HG03460 (cell line): ENCODE data around the gene KIAA0232.
"Not testable (repeated sequence)": the region's sequence is repeated elsewhere in the genome, so short reads cannot be mapped to it uniquely, and the experiment has no call there.

ENCODE experiments used
- ATAC-seq: cut with Tn5 transposase; IDR thresholded peaks from one replicate; pipeline ENCODE4 v1.9.1; 2021; ENCODE audit not compliant: unreplicated experiment

Gene KIAA0232

GRCh38 chr4:6878451-6879059, 96.0 kb downstream of the KIAA0232 start:
- no peak for ATAC-seq

GRCh38 chr4:6880691-6881090, 98.2 kb downstream of the KIAA0232 start:
- no peak for ATAC-seq

GRCh38 chr4:6881908-6882307, 99.4 kb downstream of the KIAA0232 start:
- ATAC-seq, result no peak

DNA sequence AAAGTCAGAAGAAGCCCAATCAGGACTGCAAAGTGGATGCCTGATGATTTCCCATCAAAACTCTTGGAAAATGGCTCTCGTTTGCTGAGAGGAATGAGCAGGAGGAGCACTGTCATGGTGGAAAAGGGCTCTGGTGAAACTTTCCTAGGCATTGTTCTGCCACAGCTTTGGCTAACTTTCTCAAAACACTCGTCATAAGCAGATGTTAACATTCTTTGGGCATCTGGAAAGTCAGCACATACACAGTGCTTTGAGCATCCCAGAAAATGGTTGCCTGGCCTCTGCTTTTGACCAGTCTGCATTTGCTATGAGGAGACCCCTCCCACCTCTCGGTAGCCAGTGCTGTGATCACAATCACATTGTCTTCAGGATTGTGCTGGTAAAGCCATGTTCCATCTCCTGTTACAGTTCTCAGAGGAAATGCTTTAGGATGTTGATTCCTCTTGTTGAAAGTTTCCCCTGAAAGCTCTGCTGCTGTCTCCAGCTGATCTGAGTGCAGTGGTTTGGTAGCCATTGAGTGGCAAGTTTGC, 101.9 kb downstream of the KIAA0232 start:
- ATAC-seq, result no peak

DNA sequence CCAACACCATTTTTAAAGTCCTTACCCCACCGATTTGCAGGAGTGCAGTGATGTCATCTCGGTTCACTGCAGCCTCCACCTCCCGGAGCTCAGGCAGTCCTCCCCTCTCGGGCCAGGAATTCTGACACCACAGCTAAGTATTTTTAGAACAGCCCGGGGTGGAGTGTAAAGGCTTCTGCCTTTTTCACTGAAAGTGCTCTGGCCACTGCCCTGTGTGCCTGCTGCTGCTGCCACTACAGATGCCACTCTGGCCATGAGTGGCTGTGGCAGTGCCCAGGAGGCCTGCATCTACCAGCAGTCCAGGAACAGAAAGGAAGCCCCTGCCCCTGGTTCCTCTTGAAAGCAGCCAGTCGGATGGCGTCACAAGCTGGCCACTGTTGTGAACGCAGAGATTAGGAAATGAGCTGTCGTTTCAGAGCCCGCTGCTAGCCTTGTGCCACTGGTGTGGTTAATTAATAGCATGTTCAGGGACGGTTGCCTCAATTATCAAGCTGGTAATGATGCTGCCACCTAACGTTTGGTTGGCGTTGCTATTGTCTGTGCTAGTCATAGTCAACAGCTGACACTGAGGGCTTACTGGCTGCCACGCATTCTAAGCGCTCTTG, 103.5 kb downstream of the KIAA0232 start:
- ATAC-seq, result peak; percentile 72

DNA sequence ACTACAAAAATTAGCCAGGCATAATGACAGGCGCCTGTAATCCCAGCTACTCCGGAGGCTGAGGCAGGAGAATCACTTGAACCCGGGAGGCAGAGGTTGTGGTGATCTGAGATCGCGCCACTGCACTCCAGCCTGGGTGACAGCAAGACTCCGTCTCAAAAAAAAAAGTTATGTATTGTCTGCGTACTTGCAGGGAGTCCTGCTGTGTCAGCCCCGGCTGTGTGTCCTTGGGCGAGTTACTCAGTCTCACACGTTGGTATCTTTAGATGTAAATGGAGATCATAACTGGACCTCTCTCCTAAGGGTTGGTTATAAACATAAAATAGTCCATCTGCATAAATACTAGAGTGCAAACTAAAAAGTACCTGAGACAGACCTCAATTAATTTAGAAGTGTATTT, 104.4 kb downstream of the KIAA0232 start:
- no peak for ATAC-seq

- no peak for ATAC-seq
Measured at GRCh38 chr4:6887591-6888371, 105.3 kb downstream of the KIAA0232 start.

- no peak for ATAC-seq
Measured at GRCh38 chr4:6888506-6889071, 106.1 kb downstream of the KIAA0232 start.

GRCh38 chr4:6889101-6889735, 106.7 kb downstream of the KIAA0232 start:
- no peak for ATAC-seq

DNA sequence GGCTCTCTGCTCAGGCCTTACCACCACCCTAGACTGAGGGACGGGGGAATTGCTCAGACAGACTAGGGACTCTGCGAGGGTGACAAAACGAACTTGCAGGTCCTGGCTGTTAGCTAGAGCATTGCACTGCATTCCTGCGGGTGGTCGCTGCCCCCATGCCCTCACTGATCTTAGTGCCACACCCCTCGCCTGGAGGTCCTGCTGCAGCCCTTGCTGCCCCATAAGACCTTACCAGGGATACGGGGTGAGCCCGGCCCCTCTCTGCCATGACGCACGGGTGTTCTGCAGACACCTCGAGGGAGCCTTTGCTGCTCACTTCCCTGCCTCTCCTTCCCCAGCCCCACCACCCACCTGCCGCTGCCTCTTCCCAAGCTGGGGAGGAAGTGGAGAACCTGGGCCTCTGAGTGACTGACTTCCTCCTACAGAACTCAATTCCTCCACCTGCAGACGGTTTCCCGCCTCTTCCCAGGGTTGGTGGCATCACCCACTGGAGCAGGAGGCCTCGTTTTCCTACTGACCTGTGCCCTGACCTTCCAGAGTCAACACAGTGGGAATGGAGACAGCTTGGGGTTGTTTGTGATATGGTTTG, 107.3 kb downstream of the KIAA0232 start:
- ATAC-seq, result no peak

DNA sequence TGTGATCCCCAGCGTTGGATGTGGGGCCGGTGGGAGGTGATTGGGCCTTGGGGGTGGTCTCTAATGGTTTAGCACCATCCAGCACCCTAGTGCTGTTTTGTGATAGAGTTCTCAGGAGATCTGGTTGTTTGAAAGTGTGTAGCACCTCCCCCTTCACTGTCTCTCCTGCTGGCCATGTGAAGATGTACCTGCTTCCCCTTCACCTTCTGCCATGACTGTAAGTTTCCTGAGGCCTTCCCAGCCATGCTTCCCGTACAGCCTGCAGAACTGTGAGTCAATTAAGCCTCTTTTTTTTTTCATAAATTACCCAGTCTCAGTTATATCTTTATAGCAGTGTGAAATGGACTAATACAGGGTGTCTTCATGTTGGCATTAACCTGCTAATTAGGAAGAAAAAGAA, 107.8 kb downstream of the KIAA0232 start:
- no peak for ATAC-seq

- not testable (repeated sequence) for ATAC-seq
Measured at GRCh38 chr4:6890971-6891370, 108.4 kb downstream of the KIAA0232 start.

GRCh38 chr4:6891436-6892170, 109.1 kb downstream of the KIAA0232 start:
- no peak for ATAC-seq

DNA sequence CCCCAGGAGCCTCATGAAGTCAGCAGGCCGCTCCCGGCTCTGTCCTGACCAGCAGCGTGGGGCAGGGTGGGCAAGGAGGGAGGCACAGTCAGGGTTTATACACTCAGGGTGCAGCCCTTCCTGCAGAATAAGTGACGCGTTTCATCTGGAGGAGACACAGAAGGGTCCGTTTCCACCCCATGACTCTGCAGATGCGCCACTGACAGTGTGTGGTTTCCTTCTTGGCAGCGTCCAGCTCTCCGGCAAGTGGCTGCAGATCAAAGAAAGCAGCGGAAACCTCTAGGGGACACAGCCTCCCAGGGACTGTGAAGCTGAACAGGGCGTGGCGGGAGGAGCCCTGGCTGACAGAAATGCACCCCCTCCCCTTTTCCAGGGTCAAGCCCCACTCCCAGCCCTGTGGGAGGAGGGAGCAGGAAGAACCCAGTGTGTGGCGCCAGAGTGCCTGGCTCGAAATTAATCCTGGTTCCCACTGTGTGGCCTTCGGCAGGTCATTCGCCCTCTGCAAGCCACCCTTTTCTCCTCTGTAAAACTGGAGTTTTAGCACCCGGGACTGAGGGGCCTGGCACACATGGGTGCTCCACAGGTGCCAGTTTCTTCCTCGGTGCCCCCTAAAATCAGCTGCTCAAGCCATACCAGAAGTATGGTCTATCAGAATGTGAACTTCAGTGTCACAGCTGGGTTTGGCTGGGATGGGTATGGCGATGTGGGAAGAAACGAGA, 109.8 kb downstream of the KIAA0232 start:
- ATAC-seq, result no peak

DNA sequence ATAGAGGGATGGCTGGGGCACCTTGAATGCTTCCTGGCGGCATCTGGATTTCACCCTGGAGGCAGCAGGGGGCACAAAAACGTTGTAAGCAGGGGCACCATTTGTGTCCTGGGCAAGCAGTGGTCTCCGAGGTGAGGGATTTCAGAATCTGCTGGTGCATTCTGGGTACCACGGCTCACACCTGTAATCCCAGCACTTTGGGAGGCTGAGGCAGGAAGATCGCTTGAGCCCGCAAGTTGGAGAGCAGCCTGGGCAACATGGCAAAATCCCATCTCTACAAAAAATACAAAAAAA, 110.3 kb downstream of the KIAA0232 start:
- no peak for ATAC-seq

DNA sequence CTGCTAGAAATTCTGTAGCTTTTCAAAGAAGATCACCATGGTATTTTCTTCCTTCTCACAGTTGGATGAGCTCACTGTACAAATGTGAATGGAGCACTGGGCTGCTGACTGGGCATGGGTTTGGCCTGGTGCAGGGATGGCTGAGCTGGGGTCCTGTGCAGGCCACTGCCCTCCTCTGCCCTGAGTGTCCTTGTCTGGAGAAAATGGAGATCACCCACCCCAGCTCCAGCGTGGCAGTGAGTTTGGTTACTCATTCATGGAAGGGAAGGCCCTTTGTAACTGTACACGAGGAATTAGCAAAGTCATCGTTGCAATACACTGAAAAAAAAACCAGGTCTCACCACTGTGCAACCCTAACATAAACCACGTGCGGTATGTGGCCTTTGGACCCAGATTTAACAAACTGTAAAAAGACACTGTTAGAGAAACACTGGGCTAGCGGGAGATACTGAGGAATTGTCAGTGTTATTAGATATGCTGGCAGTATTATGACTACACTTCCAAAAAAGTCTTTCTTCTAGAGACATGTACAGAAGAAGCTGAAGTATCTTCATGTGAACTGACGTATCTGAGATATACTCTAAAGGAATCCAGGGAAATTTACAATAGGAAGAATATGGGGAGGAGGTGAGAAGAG, 111.0 kb downstream of the KIAA0232 start:
- ATAC-seq, result no peak

DNA sequence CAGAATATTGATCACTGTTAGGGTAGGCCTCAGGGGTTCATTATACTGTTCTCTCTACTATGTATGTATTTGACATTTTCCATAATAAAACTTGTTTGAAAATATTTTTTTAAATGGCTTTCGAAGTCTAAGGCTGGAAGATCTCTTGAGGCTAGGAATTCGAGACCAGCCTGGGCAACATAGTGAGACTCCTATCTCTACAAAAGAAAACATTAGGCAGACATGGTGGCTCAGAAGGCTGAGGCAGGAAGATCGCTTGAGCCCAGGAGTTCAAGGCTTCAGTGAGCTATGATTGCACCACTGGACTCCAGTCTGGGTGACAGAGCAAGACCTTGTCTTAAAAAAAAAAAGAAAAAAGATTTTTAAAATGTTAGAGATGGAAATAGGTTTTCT, 111.6 kb downstream of the KIAA0232 start:
- ATAC-seq, result no peak

- no peak for ATAC-seq
Measured at GRCh38 chr4:6894528-6895498, 112.3 kb downstream of the KIAA0232 start.
